GM20431 (cell line): ENCODE results near the gene DUS1L.

Source experiments
- in situ Hi-C: fragments of 300-500 bp; cut with MseI, MboI; formaldehyde crosslinking; loops from one replicate; pipeline ENCODE4 v1.15.0; 2020; ENCODE audit warnings: low sequenced_read_pairs; ENCODE audit not compliant: unreplicated experiment

DUS1L gene

DNA sequence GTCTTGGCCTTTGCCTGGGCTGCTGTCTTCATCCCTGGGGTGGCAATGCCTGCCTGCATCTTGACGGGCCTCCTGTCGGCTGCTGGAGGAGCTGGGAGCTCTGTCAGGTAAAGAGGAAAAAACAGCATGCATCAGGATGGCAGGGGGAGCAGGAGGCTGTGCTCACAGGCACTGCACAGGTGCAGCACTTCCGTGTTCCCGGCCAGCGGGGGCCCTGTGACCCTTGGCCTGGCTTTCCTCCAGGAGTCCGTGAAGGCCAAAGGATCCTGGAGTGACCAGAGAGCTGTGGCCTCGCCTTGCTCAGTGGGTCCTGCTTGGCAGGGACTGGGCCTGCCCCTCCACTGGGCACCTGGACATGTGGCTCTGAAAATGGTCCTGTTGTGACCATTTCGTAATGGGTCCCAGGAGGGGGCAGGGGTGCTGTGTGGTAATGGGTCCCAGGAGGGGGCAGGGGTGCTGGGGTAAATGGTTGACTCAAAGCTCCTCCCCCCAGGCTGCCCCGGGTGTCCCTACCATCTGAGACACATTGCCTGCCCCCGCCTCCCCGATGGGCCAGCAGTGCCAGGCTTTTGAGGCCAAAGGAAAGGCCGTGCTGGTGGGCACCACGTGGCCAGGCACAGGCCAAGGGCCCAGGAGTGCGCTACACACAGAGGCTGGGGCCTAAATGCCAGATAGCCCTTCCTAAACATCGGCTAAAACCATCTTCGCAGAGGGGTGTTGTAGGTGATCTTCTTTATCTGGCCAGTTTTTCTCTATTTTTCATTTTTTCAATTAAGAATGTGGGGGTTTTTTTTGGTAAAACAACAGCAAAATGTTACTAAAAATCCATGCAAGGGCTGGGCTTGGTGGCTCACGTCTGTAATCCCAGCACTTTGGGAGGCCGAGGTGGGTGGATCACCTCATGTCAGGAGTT lies 36.4 kb upstream of the DUS1L start:
- in situ Hi-C loops, result no loop called here

DNA sequence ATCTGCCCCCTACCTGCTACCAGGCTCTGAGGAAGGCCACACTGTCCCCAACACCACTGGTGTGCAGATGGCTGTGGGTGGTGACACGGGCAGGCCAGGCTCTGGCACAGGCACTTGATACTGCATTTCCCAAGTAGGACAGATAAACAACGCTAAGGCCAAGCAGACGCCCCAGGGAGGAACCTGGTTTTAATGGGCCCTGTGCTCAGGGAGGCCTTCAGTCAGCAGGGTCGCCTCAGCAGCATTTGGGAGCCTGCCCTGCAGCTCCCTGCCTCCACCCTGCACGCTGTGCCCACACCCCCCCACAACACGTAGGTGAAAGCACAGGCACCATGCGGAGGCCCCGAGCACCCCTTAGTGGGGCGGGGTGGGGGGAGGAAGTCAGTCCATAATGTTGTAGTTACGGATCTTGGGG lies 35.7 kb upstream of the DUS1L start:
- in situ Hi-C loops, result no loop called here

DNA sequence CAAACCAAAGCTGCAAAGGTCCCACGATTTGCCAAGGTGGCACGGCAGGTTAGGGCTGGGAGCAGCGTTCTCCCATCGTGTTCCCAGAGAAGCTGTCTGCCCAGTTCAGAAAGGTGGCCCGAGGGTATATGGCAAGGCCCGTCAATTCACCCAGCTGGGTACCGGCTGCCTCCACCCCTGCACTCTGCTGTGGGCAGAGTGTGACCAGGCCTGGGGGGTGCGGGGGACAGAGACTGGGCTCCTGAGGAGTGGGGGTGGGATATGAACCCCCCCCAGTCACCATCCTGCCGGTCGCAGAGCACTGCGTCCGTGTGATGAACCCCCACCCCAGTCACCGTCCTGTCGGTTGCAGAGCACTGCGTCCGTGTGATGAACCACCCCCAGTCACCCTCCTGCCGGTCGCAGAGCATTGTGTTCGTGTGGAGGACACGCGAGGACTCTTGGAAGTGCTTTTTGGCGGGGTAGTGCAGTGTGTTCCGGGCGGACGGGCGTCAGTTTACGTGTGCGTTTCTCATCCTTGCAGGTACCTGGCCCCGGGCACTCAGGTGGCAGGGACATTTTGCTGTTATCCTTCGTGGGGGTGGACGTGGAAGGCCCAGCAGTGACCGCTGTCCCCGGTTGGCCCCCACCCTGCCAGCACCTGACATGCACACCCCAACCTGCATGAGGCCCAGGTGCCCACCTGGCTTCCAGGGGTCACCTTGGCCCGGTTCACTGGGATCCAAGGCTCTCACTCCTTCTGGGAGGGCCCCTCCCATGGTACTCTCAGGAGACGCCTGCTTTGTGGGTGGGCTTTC lies 35.1 kb upstream of the DUS1L start:
- in situ Hi-C loops, result no loop called here

DNA sequence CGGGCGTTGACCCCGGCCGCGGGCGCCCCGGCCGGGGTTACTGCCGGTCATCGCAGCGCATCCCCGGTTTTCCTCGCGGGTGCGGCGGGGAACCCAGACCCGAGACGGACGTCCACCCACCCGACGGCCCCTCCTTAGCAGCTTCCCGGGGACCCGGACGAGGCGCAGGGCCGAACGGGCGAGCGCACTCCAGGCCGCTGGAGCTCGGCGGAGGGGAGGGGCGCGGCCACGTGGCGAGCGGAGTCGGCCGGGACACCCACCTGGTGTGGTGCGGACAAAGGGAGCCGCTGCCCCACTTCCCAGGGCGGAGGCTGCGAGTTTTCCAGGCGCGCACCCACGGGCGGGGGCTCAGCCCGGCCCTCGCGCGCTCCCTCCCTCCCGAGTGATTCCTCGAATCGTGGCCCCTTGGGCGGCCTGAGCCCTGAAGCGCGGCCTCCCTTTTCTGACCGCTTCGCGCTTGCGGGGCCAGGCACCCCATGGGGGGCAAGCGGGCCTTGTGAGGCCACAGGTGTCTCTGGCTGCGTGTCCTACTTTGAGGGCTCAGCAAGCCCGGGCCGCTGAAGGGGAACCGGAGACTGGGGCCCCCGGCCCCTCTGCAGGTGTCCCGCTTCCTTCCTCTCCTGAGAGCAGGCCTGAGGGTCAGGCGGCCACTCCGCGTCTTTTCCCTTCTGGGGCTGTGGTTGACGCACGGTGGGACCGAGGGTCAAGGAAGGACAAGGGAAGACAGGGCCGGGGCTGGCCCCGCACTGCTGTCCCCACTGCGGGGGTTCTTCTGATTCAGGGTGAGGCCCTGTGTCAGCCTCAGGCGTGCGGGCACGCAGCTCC lies 33.5 kb upstream of the DUS1L start:
- in situ Hi-C loops, result no loop called here

DNA sequence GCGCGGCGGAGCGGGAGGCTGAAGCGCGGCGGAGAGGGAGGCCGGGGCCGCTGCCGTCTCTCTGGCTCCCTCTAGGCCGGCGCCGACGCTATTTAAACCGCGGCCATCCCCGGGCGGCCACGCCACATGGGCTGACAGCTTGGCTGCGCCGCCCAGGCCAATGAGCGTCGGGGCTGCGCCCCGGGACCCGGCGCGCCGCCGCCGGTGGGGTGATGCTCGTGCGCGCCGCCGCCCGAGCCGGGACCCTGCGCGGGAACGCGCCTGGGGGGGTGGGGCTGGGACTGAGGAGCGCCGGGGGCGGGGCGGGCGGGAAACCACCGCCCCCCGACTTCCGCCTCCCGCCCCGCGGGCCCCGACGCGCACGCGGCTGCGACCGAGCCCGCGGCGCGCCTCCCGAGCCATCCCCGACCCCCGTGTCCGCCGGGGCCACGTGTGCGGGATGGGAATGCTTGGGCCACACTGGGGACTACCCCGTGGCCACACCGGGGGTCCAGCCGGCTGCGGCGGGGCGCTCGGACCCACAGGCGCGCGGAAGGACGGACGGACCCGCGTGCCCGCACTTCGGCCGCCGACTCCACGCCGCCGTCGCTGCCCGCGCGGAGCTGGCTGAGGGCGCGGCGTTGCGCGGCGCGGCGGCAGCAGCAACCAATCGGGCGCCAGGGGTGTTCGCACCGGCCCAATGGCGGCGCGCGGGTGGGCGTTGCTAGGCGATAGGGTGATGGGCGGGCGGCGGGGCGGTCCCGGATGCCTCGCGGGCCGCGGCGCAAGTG lies 32.8 kb upstream of the DUS1L start, which contains the start of gene FASN:
Gene FASN, minus strand, starts transcription at position 68 of the 770 bp plus-strand sequence. CDS start 1,791 bp downstream, outside the sequence.
- in situ Hi-C loops, result no loop called here

DNA sequence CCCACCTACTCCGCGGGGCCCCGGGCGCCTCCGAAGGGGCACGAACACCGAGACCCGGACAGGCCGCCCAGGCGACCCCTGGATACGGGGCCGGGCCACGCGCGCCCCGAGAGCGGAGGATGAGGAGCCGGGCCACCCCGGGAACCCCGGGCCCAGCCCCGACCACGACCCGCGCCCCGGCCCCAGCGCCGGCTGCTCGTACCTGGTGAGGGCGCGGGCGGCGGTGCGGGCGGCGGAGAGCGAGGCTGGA lies 32.2 kb upstream of the DUS1L start:
- in situ Hi-C loops, result no loop called here

DNA sequence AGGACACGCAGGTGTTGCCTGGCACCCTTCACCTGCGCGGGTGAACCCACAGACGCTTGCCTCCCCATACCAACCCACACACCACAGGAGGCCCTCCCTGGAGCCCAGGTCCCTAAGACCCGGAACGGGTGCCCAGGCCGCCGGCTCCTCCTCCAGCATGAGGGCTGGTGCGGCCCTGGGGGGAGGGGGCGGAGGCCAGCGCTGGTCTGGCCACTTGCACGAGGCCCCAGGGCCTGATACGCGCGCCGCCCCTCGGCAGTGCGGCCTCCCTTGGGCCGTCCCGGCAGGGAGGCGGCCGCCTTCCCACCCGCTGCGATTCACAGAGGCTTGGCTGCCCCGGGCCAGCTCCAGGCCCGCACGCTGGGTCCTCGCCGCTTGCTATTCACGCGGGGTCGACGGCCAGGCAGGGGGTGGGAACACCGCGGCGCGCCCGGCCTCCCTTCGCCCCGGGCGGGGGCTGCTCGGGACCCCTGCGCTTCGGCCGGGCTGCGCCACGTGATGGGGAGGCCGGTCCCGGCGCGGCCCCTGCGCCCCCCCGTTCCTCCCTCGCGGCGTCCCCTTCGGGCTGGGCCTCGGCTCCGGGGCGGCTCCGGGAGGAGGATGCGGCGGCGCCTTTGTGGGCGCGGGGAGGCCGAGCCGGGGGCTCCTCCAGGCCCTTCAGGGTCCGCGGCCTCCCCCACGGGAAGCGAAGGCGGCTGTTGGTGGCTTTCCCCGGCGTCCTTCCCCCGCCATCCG lies 31.7 kb upstream of the DUS1L start:
- in situ Hi-C loops, result no loop called here

DNA sequence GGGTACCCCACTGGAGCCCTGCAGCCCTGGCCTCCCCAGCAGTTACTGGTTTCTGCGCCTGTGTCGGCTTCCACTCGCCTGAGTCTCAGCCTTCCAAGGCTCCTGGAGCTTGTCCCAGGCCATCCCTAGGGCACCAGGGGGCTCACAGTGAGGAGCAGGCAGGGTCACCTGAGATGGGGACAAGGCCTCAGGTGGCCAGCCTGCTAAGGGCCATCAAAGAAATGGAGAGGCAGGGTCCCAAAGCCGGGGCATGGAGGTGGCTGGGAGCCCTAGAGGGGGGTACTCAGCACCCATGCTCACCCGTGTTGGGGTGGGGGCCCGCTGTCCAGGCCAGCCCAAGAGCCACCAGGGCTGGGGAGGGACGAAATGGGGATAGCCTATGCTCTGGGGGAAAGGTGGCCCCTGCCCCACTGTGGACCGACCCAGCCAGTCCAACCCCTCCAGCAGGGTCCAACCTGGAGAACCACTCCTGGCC lies 31.1 kb upstream of the DUS1L start:
- in situ Hi-C loops, result no loop called here

DNA sequence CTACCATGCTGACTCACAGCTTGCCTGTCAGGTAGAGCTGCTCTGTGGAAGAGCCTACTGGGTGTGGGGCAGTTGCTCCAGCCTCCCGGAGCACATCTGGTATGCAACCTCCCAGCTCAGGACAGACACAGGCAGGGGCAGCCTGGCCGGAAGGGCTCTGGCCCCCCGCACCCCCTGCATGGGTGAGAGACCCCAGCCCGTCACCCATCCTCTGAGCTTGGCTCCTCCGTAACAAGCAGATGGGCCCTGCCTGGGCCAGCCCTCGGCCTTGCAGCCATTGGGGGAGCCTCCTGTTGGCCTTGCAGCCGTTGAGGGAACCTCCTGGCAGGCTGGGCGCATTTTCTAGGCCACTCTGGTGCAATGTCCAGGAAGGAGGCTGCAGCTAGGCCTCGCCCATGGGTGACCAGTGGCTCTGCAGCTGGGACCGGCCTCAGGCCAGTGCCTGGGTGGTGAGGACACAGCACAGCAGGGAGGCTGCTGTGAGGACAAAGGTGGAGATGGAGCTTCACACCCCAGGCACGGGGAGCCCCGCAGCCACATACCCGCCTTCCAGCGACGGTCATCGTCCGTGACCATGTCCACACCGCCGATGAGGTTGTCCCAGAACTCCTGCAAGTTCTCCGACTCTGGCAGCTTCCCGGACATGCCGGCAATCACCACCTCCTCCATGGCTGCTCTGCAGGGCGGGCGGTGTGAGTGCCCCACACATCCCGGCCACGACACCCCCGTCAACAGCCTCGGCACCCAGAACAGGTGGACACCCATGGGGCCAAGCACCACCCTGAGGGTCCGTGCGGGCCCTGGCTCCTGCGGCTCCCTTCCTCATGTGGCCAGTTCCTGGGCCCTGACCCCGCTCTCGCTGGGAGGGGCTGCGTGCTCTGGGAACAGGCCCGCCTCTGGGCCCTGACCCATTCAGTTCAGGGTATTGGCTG lies 30.4 kb upstream of the DUS1L start:
- in situ Hi-C loops, result no loop called here

DNA sequence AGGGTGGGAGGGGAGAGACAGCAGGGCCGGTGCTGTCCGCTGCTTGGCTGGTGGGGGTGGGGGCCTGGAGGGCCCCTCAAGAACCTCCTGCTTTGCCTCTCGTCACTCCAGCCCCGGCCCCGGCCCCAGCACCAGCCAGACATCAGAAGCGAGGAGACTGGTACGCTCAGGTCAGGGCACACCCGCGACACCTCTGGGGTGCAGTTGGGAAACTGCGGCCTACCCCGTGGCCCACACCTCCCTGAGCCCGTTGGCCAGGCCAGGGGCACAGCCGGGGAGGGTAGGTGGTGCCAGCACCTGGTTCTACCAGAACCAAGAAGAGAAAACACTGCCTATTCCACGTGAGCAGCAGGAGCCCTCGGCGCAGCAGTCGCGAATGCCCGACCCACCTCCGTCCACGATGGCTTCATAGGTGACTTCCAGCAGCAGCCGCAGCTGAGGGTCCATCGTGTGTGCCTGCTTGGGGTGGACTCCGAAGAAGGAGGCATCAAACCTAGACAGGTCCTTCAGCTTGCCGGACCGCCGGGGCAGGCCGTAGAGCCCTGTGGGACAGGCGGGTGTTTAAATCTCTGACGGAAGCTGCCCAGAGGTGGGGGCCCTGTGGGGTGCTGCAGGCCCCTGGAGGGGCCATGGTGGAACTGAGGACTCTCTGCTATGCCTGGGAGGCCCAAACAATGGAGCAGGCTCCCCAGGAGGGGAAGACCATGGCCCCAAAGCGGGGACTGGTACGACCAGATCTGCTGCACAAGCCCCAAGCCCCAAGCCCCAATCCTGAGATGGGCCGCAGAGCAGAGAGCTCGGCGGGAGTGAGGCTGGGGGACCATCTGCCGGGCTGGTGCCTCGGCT lies 29.6 kb upstream of the DUS1L start:
- in situ Hi-C loops, result no loop called here

DNA sequence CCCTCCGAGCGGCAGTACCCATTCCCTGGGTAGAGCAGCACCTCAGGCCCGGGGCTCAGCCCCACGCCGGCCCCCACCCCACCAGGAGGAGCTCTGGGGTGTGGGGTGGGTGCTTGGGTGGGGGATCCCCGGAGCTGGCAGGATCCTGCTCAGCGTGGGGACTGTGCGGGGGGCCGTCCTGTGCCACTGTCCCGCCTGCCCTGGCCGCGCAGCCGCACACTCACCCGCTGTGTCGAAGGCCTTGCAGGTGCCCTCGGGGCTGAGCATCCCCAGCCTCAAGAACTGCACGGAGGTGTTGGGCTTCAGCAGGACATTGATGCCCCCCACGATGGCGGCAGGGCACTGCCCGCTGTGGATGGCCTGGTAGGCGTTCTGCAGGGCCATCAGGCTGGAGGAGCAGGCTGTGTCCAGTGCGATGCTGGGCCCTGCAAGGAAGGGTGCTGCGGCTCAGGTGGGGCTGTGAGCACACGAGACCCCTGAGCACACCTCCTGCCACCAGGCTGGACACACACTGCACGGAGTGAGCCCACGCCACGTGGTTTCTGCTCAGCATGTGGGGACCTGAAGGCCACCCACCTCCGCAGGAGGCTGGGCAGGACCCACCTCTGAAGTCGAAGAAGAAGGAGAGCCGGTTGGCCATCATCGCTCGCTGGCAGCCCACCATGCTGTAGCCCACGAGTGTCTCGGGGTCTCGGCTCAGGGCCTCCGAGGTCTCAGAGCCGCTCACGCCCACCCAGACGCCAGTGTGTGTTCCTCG lies 27.6 kb upstream of the DUS1L start:
- in situ Hi-C loops, result no loop called here

DNA sequence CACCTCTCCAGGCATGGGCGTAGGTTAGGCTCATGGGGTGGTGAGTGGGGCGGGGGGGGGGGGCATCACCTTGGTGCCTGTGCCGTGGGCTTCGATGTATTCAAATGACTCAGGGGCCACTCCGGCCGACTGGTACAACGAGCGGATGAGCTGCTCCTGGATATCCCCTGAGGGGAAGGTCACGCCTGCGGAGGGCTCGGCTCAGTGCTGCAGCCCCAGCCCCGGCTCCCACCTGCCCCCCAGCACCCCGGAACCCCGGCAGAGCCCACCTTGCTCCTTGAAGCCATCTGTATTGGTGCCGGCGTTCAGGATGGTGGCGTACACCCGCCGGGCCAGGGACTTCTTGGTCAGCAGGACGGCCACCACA lies 27.0 kb upstream of the DUS1L start:
- in situ Hi-C loops, result no loop called here

DNA sequence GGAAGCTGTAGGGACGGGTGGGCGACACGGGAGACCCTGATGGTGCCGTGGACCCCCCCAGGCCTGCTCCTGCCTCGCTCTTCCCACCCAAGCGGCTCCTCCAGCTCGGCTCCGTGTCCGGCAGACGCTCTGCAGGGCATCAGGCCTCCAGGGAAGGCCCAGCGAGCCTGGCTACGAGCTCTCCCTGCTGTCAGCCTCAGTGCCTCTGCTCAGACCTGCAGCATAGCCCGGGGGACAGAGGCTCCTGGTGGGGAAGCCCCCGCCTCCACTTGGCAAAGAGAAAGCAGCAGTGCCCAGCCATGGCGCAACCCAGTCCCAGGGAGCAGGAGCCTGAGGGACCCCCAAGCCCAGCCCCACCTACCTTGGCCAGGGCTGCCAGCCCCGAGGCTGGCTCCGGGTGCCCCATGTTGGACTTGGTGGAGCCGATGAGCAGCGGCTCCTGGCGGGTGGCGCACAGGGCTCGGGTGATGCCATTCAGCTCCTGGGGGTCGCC lies 26.5 kb upstream of the DUS1L start:
- in situ Hi-C loops, result no loop called here

DNA sequence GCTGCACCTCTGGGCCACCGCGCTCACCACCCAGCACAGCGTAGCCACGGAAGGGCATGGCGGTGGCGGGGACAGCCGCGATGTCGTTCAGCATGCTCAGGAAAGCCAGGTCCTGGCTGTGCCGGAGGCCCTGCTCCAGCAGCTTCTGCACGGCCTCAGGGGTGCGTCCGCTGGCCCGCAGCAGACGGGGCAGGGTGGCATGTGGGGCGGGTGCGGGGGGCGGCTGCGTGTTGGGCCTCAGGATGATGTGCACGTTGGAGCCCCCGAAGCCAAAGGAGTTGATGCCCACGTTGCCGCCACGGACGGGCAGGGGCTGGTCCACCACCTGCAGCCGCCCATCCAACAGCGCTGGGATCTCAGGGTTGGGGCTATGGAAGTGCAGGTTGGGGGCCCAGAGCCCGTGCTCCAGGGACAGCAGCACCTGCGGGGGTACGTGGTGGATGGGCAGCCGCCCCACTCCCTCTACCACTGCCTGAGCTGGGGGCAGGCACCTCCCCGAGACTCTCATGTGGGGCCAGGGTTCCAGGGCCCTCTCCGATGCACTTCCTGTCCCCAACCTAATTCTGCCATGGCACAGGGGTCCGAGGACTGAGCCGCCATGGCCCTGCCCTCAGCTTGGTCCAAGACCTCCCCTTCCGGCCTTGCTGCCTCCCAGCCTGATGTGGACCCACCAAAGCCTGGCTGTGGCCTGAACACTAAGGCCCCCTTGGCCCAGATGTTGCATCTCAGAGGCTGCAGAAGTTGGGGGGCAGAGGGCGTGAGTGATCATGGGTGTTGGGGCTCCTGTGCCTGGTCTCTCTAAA lies 25.9 kb upstream of the DUS1L start:
- in situ Hi-C loops, result no loop called here

DNA sequence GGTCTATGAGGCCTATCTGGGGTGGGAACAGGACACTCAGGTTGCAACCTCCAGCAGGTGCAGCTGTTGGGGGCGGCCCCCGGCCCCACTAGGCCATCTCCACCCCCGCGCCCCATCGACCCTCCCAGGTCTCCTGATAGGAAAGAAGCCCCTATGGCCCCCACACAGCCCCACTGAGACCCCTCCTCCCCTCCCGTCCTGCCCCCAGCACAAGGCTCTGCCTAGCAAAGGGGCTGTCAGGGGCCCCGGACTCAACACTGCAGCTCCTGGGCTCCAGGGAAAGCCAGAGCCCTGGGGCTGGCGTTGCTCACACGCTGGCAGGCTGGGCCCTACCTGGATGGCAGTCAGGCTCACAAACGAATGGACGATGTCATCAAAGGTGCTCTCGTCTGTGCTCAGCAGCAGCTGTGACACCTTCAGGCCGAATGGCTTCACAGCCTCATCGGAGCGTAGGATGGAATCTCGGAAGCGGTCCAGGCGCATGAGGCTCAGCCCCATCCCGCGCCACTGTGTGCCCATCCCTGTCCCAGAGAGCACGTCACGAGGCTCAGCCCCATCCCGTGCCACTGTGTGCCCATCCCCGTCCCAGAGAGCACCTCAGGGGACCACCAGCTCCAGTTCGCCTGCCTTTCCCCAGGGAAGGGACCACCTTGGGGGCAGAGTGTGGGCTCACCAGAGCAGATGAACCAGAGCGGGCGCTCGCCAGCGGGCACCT lies 25.1 kb upstream of the DUS1L start:
- in situ Hi-C loops, result no loop called here
